ENCODE results near the gene OTULINL. TPM values are rescaled to one million over a fixed set of nuclear protein-coding genes. Genes with fewer than 3 reads are reported as not detected.

The OTULINL gene
- total and polyA plus RNA-seq, 2 of the 8 experiments (the other 6 are each of a cell fraction or from before 2014, with no cell fraction given): 3.1 to 8.3 TPM

GRCh38 chr5:14608169-14608568, 26.6 kb downstream of the OTULINL start:
- H3K14ac ChIP-seq (ENCODE audit: insufficient read length): no peak overlapping the region
- FAIRE-seq (no peak), DNase-seq (ENCODE audit: low read depth in 1 of 2, low spot score in 2 of 2) (no peak)
- H3K27me3 ChIP-seq (replicated peaks in 1 of 4; ENCODE audit: control insufficient read depth in 3 of 4, extremely low read depth in 1 of 4, insufficient read depth in 3 of 4, low read length in 3 of 4): no peaks in the 10 kb centered on the region
- H3K4ac ChIP-seq (replicated peaks; ENCODE audit: insufficient read length, low read depth, low read length): no peak overlapping the region
- H3K23me2 ChIP-seq (ENCODE audit: low read depth, low read length): no peaks in the 10 kb centered on the region
- TF ChIP-seq KDM5A (IDR thresholded peaks at IDR 0.05; ENCODE audit: low read length) (no peak), KDM1A (IDR thresholded peaks at IDR 0.05; ENCODE audit: borderline replicate concordance, low read length) (no peak), TAF7 (optimal IDR thresholded peaks at IDR 0.05; ENCODE audit: borderline replicate concordance, low read depth, low read length) (no peak), TBP (IDR thresholded peaks at IDR 0.05; ENCODE audit: low read depth, low read length) (no peak), CHD1 (IDR thresholded peaks at IDR 0.05; ENCODE audit: low read depth, low read length) (no peak), GABPA (IDR thresholded peaks at IDR 0.05; ENCODE audit: borderline replicate concordance, insufficient read depth, low read length) (no peak), SP1 (IDR thresholded peaks at IDR 0.05; ENCODE audit: low read depth, low read length) (no peak), RFX5 (IDR thresholded peaks at IDR 0.05; ENCODE audit: borderline replicate concordance, low read depth, low read length) (no peak)
- no peaks in the 10 kb centered on the region for H3K79me1 ChIP-seq (ENCODE audit: low read depth, low read length)
- H2BK20ac ChIP-seq (ENCODE audit: low read length): no peak overlapping the region
- H4K5ac ChIP-seq (ENCODE audit: insufficient read length, low read depth, low read length): no peak overlapping the region
- H2BK15ac ChIP-seq (ENCODE audit: low read length): no peak overlapping the region
- no peak overlapping the region for H2AFZ ChIP-seq (ENCODE audit: low read length)
- no peak overlapping the region for H2AK5ac ChIP-seq (ENCODE audit: low read depth, low read length)
- no peak overlapping the region for H3K18ac ChIP-seq (ENCODE audit: extremely low read depth, low read length)
- 94% methylated on average over 2 of the region's 2 CpGs; no CpG with 5 or more reads in 1 of the 2 experiments for WGBS, 2 experiments (ENCODE audit: extremely low coverage in 1 of 2, insufficient coverage in 1 of 2, insufficient read length in 1 of 2, insufficient replicate concordance in 2 of 2, low coverage in 1 of 2, low lambda C conversion rate in 2 of 2, missing lambda C conversion rate in 1 of 2)
- no peak overlapping the region for H2BK12ac ChIP-seq (ENCODE audit: low read depth, low read length)
- POLR2A ChIA-PET (ENCODE audit: partially characterized antibody): interaction anchor here (1.3 kb wide), 1 partner anchor 26 kb away, joined by 3 read pairs; no protein-coding TSS in a partner anchor
- H3K4me3 ChIP-seq (ENCODE audit: extremely low read depth in 1 of 4, insufficient read depth in 2 of 4, low read depth in 3 of 4, low read length in 4 of 4): no peak overlapping the region
- no peak overlapping the region for H4K8ac ChIP-seq (ENCODE audit: extremely low read depth, insufficient read depth, low read length)
- H3K56ac ChIP-seq (replicated peaks; ENCODE audit: insufficient read length, low read depth, low read length): no peak overlapping the region
- H3K27ac ChIP-seq (ENCODE audit: low read depth, low read length): no peak overlapping the region
- CTCF ChIA-PET (ENCODE audit: partially characterized antibody): interaction anchor here (0.9 to 1.2 kb wide), 2 partner anchors 11 to 40 kb away, joined by 3 to 5 read pairs; no protein-coding TSS in a partner anchor
- no peak overlapping the region for H3K4me2 ChIP-seq (ENCODE audit: insufficient read depth in 1 of 2, low read depth in 2 of 2, low read length in 2 of 2)
- no peaks in the 10 kb centered on the region for H3K9me3 ChIP-seq (ENCODE audit: insufficient read depth in 2 of 2, low read depth in 1 of 2, low read length in 1 of 2)
- no peak overlapping the region for H4K91ac ChIP-seq (replicated peaks; ENCODE audit: insufficient read length, low read length)
- no peaks in the 10 kb centered on the region for H3K4me1 ChIP-seq (replicated peaks in 1 of 4; ENCODE audit: control insufficient read depth in 3 of 4, insufficient read depth in 4 of 4, low read length in 3 of 4)
- no peak overlapping the region for H2BK120ac ChIP-seq (replicated peaks; ENCODE audit: low read depth, low read length)
- no peak overlapping the region for H3K23ac ChIP-seq (ENCODE audit: insufficient read length)
- H3K36me3 ChIP-seq (ENCODE audit: control insufficient read depth in 2 of 4, insufficient read depth in 4 of 4, low read length in 3 of 4): no peaks in the 10 kb centered on the region
- H3K9ac ChIP-seq (replicated peaks in 1 of 4; ENCODE audit: extremely low read depth in 1 of 4, low read depth in 3 of 4, low read length in 3 of 4): no peak overlapping the region
- no peaks in the 10 kb centered on the region for H3K79me2 ChIP-seq (ENCODE audit: control insufficient read depth in 1 of 2, insufficient read depth in 2 of 2, low read length in 2 of 2)
- no peak overlapping the region for H2BK5ac ChIP-seq (ENCODE audit: low read depth, low read length)
- no peaks in the 10 kb centered on the region for H4K20me1 ChIP-seq (replicated peaks in 1 of 2; ENCODE audit: control insufficient read depth in 1 of 2, insufficient read depth in 2 of 2, low read length in 2 of 2)

Measured in H1 (cell line).